ENCODE measurements around the gene ANKRD44. TPM values are rescaled to one million over a fixed set of nuclear protein-coding genes. Genes with fewer than 3 reads are reported as not detected.

Gene ANKRD44
- total RNA-seq, 1 donor from 2014 or later, result 12.0 TPM

GRCh38 chr2:197124639-197125390 is 185.8 kb downstream of the ANKRD44 start:
- DNase-seq, result no peak
- Mint-ChIP-seq H3K27me3 (ENCODE audit: unreplicated experiment) (no peaks in the 10 kb centered on the region), H3K36me3 (ENCODE audit: unreplicated experiment) (peaks cover 5% of the 10 kb centered on the region), H3K27ac (ENCODE audit: unreplicated experiment) (no peak overlapping the region), H3K4me1 (ENCODE audit: low read depth, unreplicated experiment) (no peaks in the 10 kb centered on the region), H3K4me3 (ENCODE audit: unreplicated experiment) (no peak overlapping the region), H3K9me3 (ENCODE audit: unreplicated experiment) (no peaks in the 10 kb centered on the region)
- no peak for TF ChIP-seq CTCF (IDR thresholded peaks at IDR 0.05; ENCODE audit: partially characterized antibody, unreplicated experiment)

- DNase-seq, result no peak
- no peak overlapping the region for H3K4me3 Mint-ChIP-seq (ENCODE audit: unreplicated experiment)
- peaks cover 5% of the 10 kb centered on the region for H3K36me3 Mint-ChIP-seq (ENCODE audit: unreplicated experiment)
- no peaks in the 10 kb centered on the region for H3K27me3 Mint-ChIP-seq (ENCODE audit: unreplicated experiment)
- H3K4me1 Mint-ChIP-seq (ENCODE audit: low read depth, unreplicated experiment), result no peaks in the 10 kb centered on the region
- no peak overlapping the region for H3K27ac Mint-ChIP-seq (ENCODE audit: unreplicated experiment)
- no peaks in the 10 kb centered on the region for H3K9me3 Mint-ChIP-seq (ENCODE audit: unreplicated experiment)
- TF ChIP-seq CTCF (IDR thresholded peaks at IDR 0.05; ENCODE audit: partially characterized antibody, unreplicated experiment), result no peak
These were observed 187.8 kb downstream of the ANKRD44 start for GRCh38 chr2:197122821-197123220.

GRCh38 chr2:197121756-197122385 is 188.7 kb downstream of the ANKRD44 start:
- Mint-ChIP-seq H3K4me1 (ENCODE audit: low read depth, unreplicated experiment) (no peaks in the 10 kb centered on the region), H3K27me3 (ENCODE audit: unreplicated experiment) (no peaks in the 10 kb centered on the region), H3K4me3 (ENCODE audit: unreplicated experiment) (no peak overlapping the region), H3K27ac (ENCODE audit: unreplicated experiment) (no peak overlapping the region), H3K36me3 (ENCODE audit: unreplicated experiment) (peaks cover 9% of the 10 kb centered on the region), H3K9me3 (ENCODE audit: unreplicated experiment) (no peaks in the 10 kb centered on the region)
- DNase-seq, result no peak
- TF ChIP-seq CTCF (IDR thresholded peaks at IDR 0.05; ENCODE audit: partially characterized antibody, unreplicated experiment), result no peak

- no peak for TF ChIP-seq CTCF (IDR thresholded peaks at IDR 0.05; ENCODE audit: partially characterized antibody, unreplicated experiment)
- H3K4me1 Mint-ChIP-seq (ENCODE audit: low read depth, unreplicated experiment), result no peaks in the 10 kb centered on the region
- peaks cover 9% of the 10 kb centered on the region for H3K36me3 Mint-ChIP-seq (ENCODE audit: unreplicated experiment)
- no peaks in the 10 kb centered on the region for H3K27me3 Mint-ChIP-seq (ENCODE audit: unreplicated experiment)
- no peak for DNase-seq
- no peak overlapping the region for H3K4me3 Mint-ChIP-seq (ENCODE audit: unreplicated experiment)
- H3K9me3 Mint-ChIP-seq (ENCODE audit: unreplicated experiment), result no peaks in the 10 kb centered on the region
- no peak overlapping the region for H3K27ac Mint-ChIP-seq (ENCODE audit: unreplicated experiment)
These were observed 189.3 kb downstream of the ANKRD44 start for GRCh38 chr2:197121255-197121654.

GRCh38 chr2:197116306-197116879 is 194.2 kb downstream of the ANKRD44 start:
- H3K27me3 Mint-ChIP-seq (ENCODE audit: unreplicated experiment), result no peaks in the 10 kb centered on the region
- H3K27ac Mint-ChIP-seq (ENCODE audit: unreplicated experiment), result no peak overlapping the region
- no peaks in the 10 kb centered on the region for H3K9me3 Mint-ChIP-seq (ENCODE audit: unreplicated experiment)
- H3K36me3 Mint-ChIP-seq (ENCODE audit: unreplicated experiment), result peaks cover 9% of the 10 kb centered on the region
- no peak for DNase-seq
- H3K4me3 Mint-ChIP-seq (ENCODE audit: unreplicated experiment), result no peak overlapping the region
- no peak for TF ChIP-seq CTCF (IDR thresholded peaks at IDR 0.05; ENCODE audit: partially characterized antibody, unreplicated experiment)
- no peaks in the 10 kb centered on the region for H3K4me1 Mint-ChIP-seq (ENCODE audit: low read depth, unreplicated experiment)
